ENCODE measurements around the gene MOB3B. TPM values are rescaled to one million over a fixed set of nuclear protein-coding genes. Genes with fewer than 3 reads are reported as not detected.

The MOB3B gene
- polyA plus RNA-seq, 2 donors: 2.0 to 2.5 TPM

GRCh38 chr9:27534131-27534530, 4.5 kb upstream of the MOB3B start:
- no peaks in the 10 kb centered on the region for H3K36me3 ChIP-seq (ENCODE audit: control insufficient read depth in 2 of 2, insufficient read depth in 2 of 2, low read length in 1 of 2)
- H3K9me3 ChIP-seq (ENCODE audit: control insufficient read depth in 2 of 2, insufficient read depth in 1 of 2, low read depth in 1 of 2, low read length in 1 of 2): no peaks in the 10 kb centered on the region
- no peaks in the 10 kb centered on the region for H3K27me3 ChIP-seq (ENCODE audit: control insufficient read depth in 1 of 2, insufficient read depth in 2 of 2, low read length in 2 of 2)
- 53 to 62% methylated on average over 4 of the region's 4 CpGs for WGBS, 2 donors
- peak overlapping the region in 1 of 2 donors; percentile 61 for H3K27ac ChIP-seq (ENCODE audit: low read depth in 2 of 2, low read length in 1 of 2)
- no peaks in the 10 kb centered on the region for H3K4me1 ChIP-seq (ENCODE audit: control insufficient read depth in 2 of 2, insufficient read depth in 2 of 2, low read length in 1 of 2)
- no peak overlapping the region for H3K4me3 ChIP-seq (ENCODE audit: low read depth in 1 of 2, low read length in 2 of 2)

GRCh38 chr9:27533311-27533710, 3.7 kb upstream of the MOB3B start:
- H3K27me3 ChIP-seq (ENCODE audit: control insufficient read depth in 1 of 2, insufficient read depth in 2 of 2, low read length in 2 of 2): no peaks in the 10 kb centered on the region
- no peaks in the 10 kb centered on the region for H3K36me3 ChIP-seq (ENCODE audit: control insufficient read depth in 2 of 2, insufficient read depth in 2 of 2, low read length in 1 of 2)
- no peak overlapping the region for H3K27ac ChIP-seq (ENCODE audit: low read depth in 2 of 2, low read length in 1 of 2)
- no peak overlapping the region for H3K4me3 ChIP-seq (ENCODE audit: low read depth in 1 of 2, low read length in 2 of 2)
- H3K4me1 ChIP-seq (ENCODE audit: control insufficient read depth in 2 of 2, insufficient read depth in 2 of 2, low read length in 1 of 2): no peaks in the 10 kb centered on the region
- WGBS, 2 donors: 60 to 63% methylated on average over 1 of the region's 1 CpG
- H3K9me3 ChIP-seq (ENCODE audit: control insufficient read depth in 2 of 2, insufficient read depth in 1 of 2, low read depth in 1 of 2, low read length in 1 of 2): no peaks in the 10 kb centered on the region

GRCh38 chr9:27532046-27532445, 2.4 kb upstream of the MOB3B start:
- H3K27ac ChIP-seq (ENCODE audit: low read depth in 2 of 2, low read length in 1 of 2): no peak overlapping the region
- H3K27me3 ChIP-seq (ENCODE audit: control insufficient read depth in 1 of 2, insufficient read depth in 2 of 2, low read length in 2 of 2): no peaks in the 10 kb centered on the region

GRCh38 chr9:27530915-27531755, 1.5 kb upstream of the MOB3B start:
- H3K9me3 ChIP-seq (ENCODE audit: control insufficient read depth in 2 of 2, insufficient read depth in 1 of 2, low read depth in 1 of 2, low read length in 1 of 2): no peaks in the 10 kb centered on the region
- no peak overlapping the region for H3K4me3 ChIP-seq (ENCODE audit: low read depth in 1 of 2, low read length in 2 of 2)
- H3K27ac ChIP-seq (ENCODE audit: low read depth in 2 of 2, low read length in 1 of 2): no peak overlapping the region
- H3K36me3 ChIP-seq (ENCODE audit: control insufficient read depth in 2 of 2, insufficient read depth in 2 of 2, low read length in 1 of 2): no peaks in the 10 kb centered on the region
- peaks cover 0 to 2% of the 10 kb centered on the region in 2 donors for H3K4me1 ChIP-seq (ENCODE audit: control insufficient read depth in 2 of 2, insufficient read depth in 2 of 2, low read length in 1 of 2)
- no peaks in the 10 kb centered on the region for H3K27me3 ChIP-seq (ENCODE audit: control insufficient read depth in 1 of 2, insufficient read depth in 2 of 2, low read length in 2 of 2)
- WGBS, 2 donors: 71 to 76% methylated on average over 4 of the region's 4 CpGs

More at GRCh38 chr9:27532046-27532445, 2.4 kb upstream of the MOB3B start:
- no peak overlapping the region for H3K4me3 ChIP-seq (ENCODE audit: low read depth in 1 of 2, low read length in 2 of 2)
- no peaks in the 10 kb centered on the region for H3K9me3 ChIP-seq (ENCODE audit: control insufficient read depth in 2 of 2, insufficient read depth in 1 of 2, low read depth in 1 of 2, low read length in 1 of 2)
- H3K4me1 ChIP-seq (ENCODE audit: control insufficient read depth in 2 of 2, insufficient read depth in 2 of 2, low read length in 1 of 2): peaks cover 0 to 2% of the 10 kb centered on the region in 2 donors
- H3K36me3 ChIP-seq (ENCODE audit: control insufficient read depth in 2 of 2, insufficient read depth in 2 of 2, low read length in 1 of 2): no peaks in the 10 kb centered on the region
- WGBS, 2 donors: 68 to 74% methylated on average over 1 of the region's 1 CpG

- Histone ChIP-seq H3K27me3 (ENCODE audit: control insufficient read depth in 1 of 2, insufficient read depth in 2 of 2, low read length in 2 of 2) (no peaks in the 10 kb centered on the region), H3K27ac (ENCODE audit: low read depth in 2 of 2, low read length in 1 of 2) (peak overlapping the region; percentile 90 to 93), H3K4me3 (ENCODE audit: low read depth in 1 of 2, low read length in 2 of 2) (peak overlapping the region; percentile 66 to 82), H3K36me3 (ENCODE audit: control insufficient read depth in 2 of 2, insufficient read depth in 2 of 2, low read length in 1 of 2) (no peaks in the 10 kb centered on the region), H3K4me1 (ENCODE audit: control insufficient read depth in 2 of 2, insufficient read depth in 2 of 2, low read length in 1 of 2) (peaks cover 0 to 2% of the 10 kb centered on the region in 2 donors), H3K9me3 (ENCODE audit: control insufficient read depth in 2 of 2, insufficient read depth in 1 of 2, low read depth in 1 of 2, low read length in 1 of 2) (no peaks in the 10 kb centered on the region)
- 0% methylated on average over 25 of the region's 25 CpGs for WGBS, 2 donors
Observed at GRCh38 chr9:27528886-27529315, 713 bp downstream of the MOB3B start.

- peak overlapping the region; percentile 66 to 82 for H3K4me3 ChIP-seq (ENCODE audit: low read depth in 1 of 2, low read length in 2 of 2)
Observed at GRCh38 chr9:27528076-27528885, 1.3 kb downstream of the MOB3B start.

GRCh38 chr9:27527702-27528075, 1.9 kb downstream of the MOB3B start:
- Histone ChIP-seq H3K27me3 (ENCODE audit: control insufficient read depth in 1 of 2, insufficient read depth in 2 of 2, low read length in 2 of 2) (no peaks in the 10 kb centered on the region), H3K36me3 (ENCODE audit: control insufficient read depth in 2 of 2, insufficient read depth in 2 of 2, low read length in 1 of 2) (no peaks in the 10 kb centered on the region), H3K9me3 (ENCODE audit: control insufficient read depth in 2 of 2, insufficient read depth in 1 of 2, low read depth in 1 of 2, low read length in 1 of 2) (no peaks in the 10 kb centered on the region), H3K4me3 (ENCODE audit: low read depth in 1 of 2, low read length in 2 of 2) (peak overlapping the region in 1 of 2 donors; percentile 66), H3K4me1 (ENCODE audit: control insufficient read depth in 2 of 2, insufficient read depth in 2 of 2, low read length in 1 of 2) (peaks cover 0 to 2% of the 10 kb centered on the region in 2 donors), H3K27ac (ENCODE audit: low read depth in 2 of 2, low read length in 1 of 2) (peak overlapping the region; percentile 90 to 93)
- 30 to 41% methylated on average over 8 of the region's 8 CpGs for WGBS, 2 donors

More at GRCh38 chr9:27528076-27528885, 1.3 kb downstream of the MOB3B start:
- H3K27me3 ChIP-seq (ENCODE audit: control insufficient read depth in 1 of 2, insufficient read depth in 2 of 2, low read length in 2 of 2): no peaks in the 10 kb centered on the region
- whole genome bisulfite sequencing, 2 donors: 2 to 4% methylated on average over 44 of the region's 44 CpGs
- H3K4me1 ChIP-seq (ENCODE audit: control insufficient read depth in 2 of 2, insufficient read depth in 2 of 2, low read length in 1 of 2): peaks cover 0 to 2% of the 10 kb centered on the region in 2 donors
- H3K27ac ChIP-seq (ENCODE audit: low read depth in 2 of 2, low read length in 1 of 2): peak overlapping the region; percentile 90 to 93
- H3K36me3 ChIP-seq (ENCODE audit: control insufficient read depth in 2 of 2, insufficient read depth in 2 of 2, low read length in 1 of 2): no peaks in the 10 kb centered on the region
- no peaks in the 10 kb centered on the region for H3K9me3 ChIP-seq (ENCODE audit: control insufficient read depth in 2 of 2, insufficient read depth in 1 of 2, low read depth in 1 of 2, low read length in 1 of 2)

GRCh38 chr9:27524236-27524635, 5.4 kb downstream of the MOB3B start, which contains the start of gene IFNK:
Gene IFNK, plus strand, starts transcription at chr9:27524290. Its CDS starts 47 bp downstream, at chr9:27524337.
- H3K27me3 ChIP-seq (ENCODE audit: control insufficient read depth in 1 of 2, insufficient read depth in 2 of 2, low read length in 2 of 2): no peaks in the 10 kb centered on the region
- H3K36me3 ChIP-seq (ENCODE audit: control insufficient read depth in 2 of 2, insufficient read depth in 2 of 2, low read length in 1 of 2): no peaks in the 10 kb centered on the region
- no peaks in the 10 kb centered on the region for H3K9me3 ChIP-seq (ENCODE audit: control insufficient read depth in 2 of 2, insufficient read depth in 1 of 2, low read depth in 1 of 2, low read length in 1 of 2)
- H3K4me1 ChIP-seq (ENCODE audit: control insufficient read depth in 2 of 2, insufficient read depth in 2 of 2, low read length in 1 of 2): peaks cover 0 to 2% of the 10 kb centered on the region in 2 donors
- 71 to 76% methylated on average over 2 of the region's 2 CpGs for WGBS, 2 donors
- H3K27ac ChIP-seq (ENCODE audit: low read depth in 2 of 2, low read length in 1 of 2): no peak within 1 kb of the TSS
- no peak within 1 kb of the TSS for H3K4me3 ChIP-seq (ENCODE audit: low read depth in 1 of 2, low read length in 2 of 2)

GRCh38 chr9:27523141-27523540, 6.5 kb downstream of the MOB3B start:
- Histone ChIP-seq H3K36me3 (ENCODE audit: control insufficient read depth in 2 of 2, insufficient read depth in 2 of 2, low read length in 1 of 2) (no peaks in the 10 kb centered on the region), H3K4me1 (ENCODE audit: control insufficient read depth in 2 of 2, insufficient read depth in 2 of 2, low read length in 1 of 2) (peaks cover 0 to under 1% of the 10 kb centered on the region in 2 donors), H3K4me3 (ENCODE audit: low read depth in 1 of 2, low read length in 2 of 2) (no peak overlapping the region), H3K27ac (ENCODE audit: low read depth in 2 of 2, low read length in 1 of 2) (no peak overlapping the region), H3K27me3 (ENCODE audit: control insufficient read depth in 1 of 2, insufficient read depth in 2 of 2, low read length in 2 of 2) (no peaks in the 10 kb centered on the region), H3K9me3 (ENCODE audit: control insufficient read depth in 2 of 2, insufficient read depth in 1 of 2, low read depth in 1 of 2, low read length in 1 of 2) (no peaks in the 10 kb centered on the region)
